Measurements from ENCODE around the gene LGALS7B.
"Not testable (repeated sequence)": the region's sequence is repeated elsewhere in the genome, so short reads cannot be mapped to it uniquely, and the experiment has no call there.

The LGALS7B gene
- total RNA-seq, result 0 to 0.06 (median 0) reads per million in 9 experiments

DNA sequence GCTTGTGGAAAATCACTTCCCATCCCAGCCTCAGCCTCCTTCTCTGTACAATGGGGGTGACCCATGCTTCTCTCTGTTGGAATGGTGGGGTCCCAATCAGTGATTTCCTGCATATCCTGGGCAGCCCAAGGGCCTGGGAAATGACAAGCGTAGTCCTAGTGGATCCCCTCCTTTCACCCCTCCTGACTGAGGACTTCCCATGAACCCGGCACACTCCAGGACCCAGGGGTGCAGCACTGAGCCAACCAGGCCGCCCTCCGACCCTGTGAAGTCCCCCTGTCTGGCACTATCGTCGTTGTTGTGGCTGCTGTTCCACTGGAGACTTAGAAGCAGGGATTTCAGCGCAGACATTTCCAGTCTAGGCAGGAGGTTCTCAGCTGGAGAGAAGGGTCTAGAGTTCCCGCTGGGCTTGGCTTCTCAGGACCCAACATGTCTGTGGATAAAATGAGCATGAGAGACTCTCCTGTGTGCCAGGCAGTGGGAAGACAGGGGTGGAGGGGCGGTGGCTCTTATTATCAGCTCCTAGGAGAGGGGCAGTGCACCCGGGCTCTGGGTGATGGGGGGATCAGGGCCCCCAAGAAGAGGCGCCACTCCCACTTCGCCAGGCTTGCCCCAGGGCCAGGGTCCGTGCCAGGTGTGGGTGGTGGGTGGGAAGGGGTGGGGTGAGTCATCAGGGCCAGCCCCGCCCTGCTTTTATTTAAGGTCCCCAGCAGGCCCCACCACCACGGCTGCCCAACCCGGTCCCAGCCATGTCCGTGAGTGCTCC, at the start of gene LGALS7B:
TSS of gene LGALS7B (plus strand) at position 723 of the 766 bp plus-strand sequence. CDS start at position 750, 27 bp downstream.
- no peak for ATAC-seq (replicated peaks)
- H3K27me3 Mint-ChIP-seq, result no peaks in the 10 kb centered on the region

DNA sequence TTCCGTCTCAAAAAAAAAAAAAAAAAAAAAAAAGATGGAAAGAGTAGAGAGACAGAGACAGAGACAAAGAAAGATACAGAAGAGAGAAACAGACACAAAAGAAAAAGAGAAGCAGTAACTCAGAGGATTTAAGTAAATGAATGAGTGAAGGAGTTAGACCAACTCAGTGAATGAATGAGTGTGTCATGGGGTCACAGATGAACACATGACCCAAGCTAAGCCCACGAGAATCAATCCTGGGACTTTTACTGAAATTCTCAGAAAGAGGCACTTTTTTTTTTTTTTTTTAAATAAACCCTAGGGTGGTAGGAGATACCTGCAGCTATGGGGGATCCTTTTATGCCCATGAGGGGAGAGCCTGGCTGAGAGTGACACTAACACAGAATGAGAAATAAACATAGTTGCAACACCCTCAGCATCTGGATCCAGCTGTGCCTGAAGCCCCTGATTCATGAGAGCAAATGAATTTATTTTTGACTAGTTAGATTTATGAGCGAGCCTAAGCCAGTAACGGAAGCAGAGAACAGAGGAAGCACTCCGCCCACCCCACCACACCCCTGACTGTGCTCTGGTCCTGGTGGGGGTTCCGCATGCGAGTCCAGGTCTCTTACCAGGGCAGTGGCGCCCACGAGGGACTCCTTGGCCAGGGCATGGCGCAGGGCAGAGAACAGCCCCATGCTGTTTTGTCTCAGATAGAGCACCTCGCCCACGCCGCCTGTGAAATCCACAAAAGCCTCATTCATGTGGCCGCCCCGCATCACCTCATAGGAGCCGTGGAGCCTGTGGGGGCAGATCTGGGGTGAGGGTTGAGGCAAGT, 49.4 kb upstream of the LGALS7B start:
- H3K4me3 Mint-ChIP-seq, result peak overlapping the region; percentile 55 to 58
- ATAC-seq (replicated peaks) (peak; percentile 31), DNase-seq (no peak)
- H3K4me1 Mint-ChIP-seq (ENCODE audit: low read depth in 2 of 2), result peaks cover 28 to 30% of the 10 kb centered on the region in 2 donors
- no peaks in the 10 kb centered on the region for H3K9me3 Mint-ChIP-seq
- H3K36me3 Mint-ChIP-seq (ENCODE audit: insufficient read depth), result peaks cover 19% of the 10 kb centered on the region
- H3K27ac Mint-ChIP-seq, result peak overlapping the region; percentile 35 to 44
- H3K27me3 Mint-ChIP-seq, result no peaks in the 10 kb centered on the region

More for the DNA sequence above, at the start of gene LGALS7B:
- Mint-ChIP-seq H3K36me3 (ENCODE audit: insufficient read depth) (no peaks in the 10 kb centered on the region), H3K4me3 (no peak within 1 kb of the TSS), H3K4me1 (ENCODE audit: low read depth in 2 of 2) (no peaks in the 10 kb centered on the region), H3K27ac (peak within 1 kb of the TSS in 1 of 2 donors; percentile 32), H3K9me3 (no peaks in the 10 kb centered on the region)
- no peak for DNase-seq

DNA sequence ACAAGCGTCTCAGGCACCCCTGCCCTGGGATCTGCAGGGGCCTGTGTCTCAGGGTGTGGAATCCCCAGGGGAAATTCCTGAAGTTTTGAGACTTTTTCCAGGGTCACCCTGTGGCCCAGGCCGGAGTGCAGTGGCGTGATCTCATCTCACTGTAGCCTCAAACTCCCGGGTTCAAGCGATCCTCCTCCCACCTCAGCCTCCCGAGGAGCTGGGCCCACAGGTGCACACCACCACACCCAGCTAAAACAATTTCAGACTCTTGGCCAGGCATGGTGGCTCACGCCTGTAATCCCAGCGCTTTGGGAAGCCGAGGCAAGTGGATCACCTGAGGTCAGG, 48.8 kb upstream of the LGALS7B start:
- no peaks in the 10 kb centered on the region for H3K9me3 Mint-ChIP-seq
- no peak overlapping the region for H3K4me3 Mint-ChIP-seq
- H3K4me1 Mint-ChIP-seq (ENCODE audit: low read depth in 2 of 2), result peaks cover 23 to 25% of the 10 kb centered on the region in 2 donors
- no peaks in the 10 kb centered on the region for H3K27me3 Mint-ChIP-seq
- no peak for ATAC-seq (replicated peaks)
- peaks cover 14% of the 10 kb centered on the region for H3K36me3 Mint-ChIP-seq (ENCODE audit: insufficient read depth)
- peak overlapping the region in 1 of 2 donors; percentile 72 for H3K27ac Mint-ChIP-seq
- no peak for DNase-seq

DNA sequence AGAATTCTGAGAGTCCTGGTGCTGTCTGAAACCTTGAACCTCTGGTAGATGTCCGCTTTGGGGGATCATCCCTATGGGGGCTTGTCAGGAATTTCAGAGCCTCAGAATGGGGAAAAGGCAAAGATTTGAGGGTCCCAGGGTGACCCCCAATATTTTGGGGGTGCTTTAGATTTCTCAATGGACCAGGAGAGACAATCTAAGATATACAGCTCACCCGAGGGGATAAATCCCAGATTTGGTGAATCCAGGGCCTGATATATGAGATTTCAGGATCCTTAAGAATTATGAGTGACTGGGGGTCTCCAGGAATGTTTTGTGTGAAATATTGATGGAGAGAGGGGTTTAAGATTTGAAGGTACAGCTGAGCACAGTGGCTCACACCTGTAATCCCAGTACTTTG, 48.1 kb upstream of the LGALS7B start:
- ATAC-seq (replicated peaks) (no peak), DNase-seq (no peak)
- Mint-ChIP-seq H3K4me3 (no peak overlapping the region), H3K36me3 (ENCODE audit: insufficient read depth) (peaks cover 11% of the 10 kb centered on the region), H3K4me1 (ENCODE audit: low read depth in 2 of 2) (peaks cover 23% of the 10 kb centered on the region in 2 donors), H3K27ac (peak overlapping the region in 1 of 2 donors; percentile 72), H3K9me3 (no peaks in the 10 kb centered on the region), H3K27me3 (no peaks in the 10 kb centered on the region)

DNA sequence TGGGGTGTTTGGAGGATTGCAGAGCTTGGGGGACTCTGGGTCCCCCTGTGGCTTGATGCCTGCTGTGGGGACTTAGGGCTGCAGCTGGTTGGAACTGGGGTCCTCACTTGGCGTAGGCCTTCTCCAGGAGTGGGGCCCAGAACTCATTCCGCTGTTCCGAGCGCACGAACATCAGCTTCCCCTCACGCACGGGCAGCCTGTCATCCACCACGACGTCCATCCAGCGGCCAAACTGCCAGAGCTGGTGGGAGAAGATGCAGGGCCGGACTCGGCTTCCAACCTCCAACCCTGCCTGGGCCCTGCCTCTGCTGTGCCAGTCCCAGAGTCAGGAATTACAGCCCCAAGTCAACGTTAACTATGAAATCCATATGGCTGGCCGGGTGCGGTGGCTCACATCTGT, 47.3 kb upstream of the LGALS7B start:
- Mint-ChIP-seq H3K36me3 (ENCODE audit: insufficient read depth) (peaks cover 6% of the 10 kb centered on the region), H3K4me1 (ENCODE audit: low read depth in 2 of 2) (peaks cover 20% of the 10 kb centered on the region in 2 donors), H3K27ac (peak overlapping the region; percentile 38 to 72), H3K4me3 (no peak overlapping the region), H3K9me3 (no peaks in the 10 kb centered on the region), H3K27me3 (no peaks in the 10 kb centered on the region)
- DNase-seq (no peak), ATAC-seq (replicated peaks) (no peak)

DNA sequence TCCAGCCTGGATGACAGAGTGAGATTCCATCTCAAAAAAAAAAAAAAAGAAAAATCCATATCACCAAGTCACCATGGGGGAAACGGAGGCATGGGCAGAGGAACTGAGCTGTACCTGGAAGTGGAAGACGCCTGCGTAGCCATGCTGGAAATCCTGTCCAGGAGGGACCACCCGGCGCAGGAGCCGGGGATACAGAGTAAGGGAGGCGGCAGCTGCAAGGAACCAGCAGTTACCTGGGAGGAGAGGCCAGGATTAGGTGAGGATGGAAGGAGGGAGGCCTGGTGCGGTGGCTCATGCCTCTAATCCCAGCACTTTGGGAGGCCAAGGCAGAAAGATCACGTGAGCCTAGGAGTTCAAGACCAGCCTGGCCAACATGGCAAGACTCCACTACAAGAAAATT, 46.7 kb upstream of the LGALS7B start:
- H3K27ac Mint-ChIP-seq, result peak overlapping the region in 1 of 2 donors; percentile 38
- H3K36me3 Mint-ChIP-seq (ENCODE audit: insufficient read depth), result peaks cover 5% of the 10 kb centered on the region
- H3K27me3 Mint-ChIP-seq, result no peaks in the 10 kb centered on the region
- no peaks in the 10 kb centered on the region for H3K9me3 Mint-ChIP-seq
- no peak overlapping the region for H3K4me3 Mint-ChIP-seq
- DNase-seq (no peak), ATAC-seq (replicated peaks) (no peak)
- peaks cover 19 to 20% of the 10 kb centered on the region in 2 donors for H3K4me1 Mint-ChIP-seq (ENCODE audit: low read depth in 2 of 2)

DNA sequence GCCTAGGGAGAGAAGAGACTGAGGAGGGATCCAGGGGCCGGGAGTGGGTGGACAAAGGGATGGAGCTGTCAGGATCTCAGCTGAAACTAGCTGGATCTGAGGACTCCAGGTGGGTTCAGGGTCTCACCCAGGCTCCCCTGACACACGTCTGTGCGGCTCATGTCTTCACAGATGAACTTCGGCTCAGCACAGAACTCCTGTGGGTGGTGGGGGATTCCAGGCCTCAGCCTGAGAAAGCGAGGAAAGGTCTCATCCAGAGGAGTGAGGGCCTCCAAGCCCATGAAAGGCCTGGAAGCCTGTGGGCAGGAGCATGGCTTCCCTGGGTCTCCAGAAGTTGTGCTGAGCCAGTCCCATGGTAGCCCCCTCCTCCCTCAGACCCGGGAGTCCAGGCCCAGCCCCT, 46.1 kb upstream of the LGALS7B start:
- H3K27ac Mint-ChIP-seq, result no peak overlapping the region
- peaks cover 5% of the 10 kb centered on the region for H3K36me3 Mint-ChIP-seq (ENCODE audit: insufficient read depth)

DNA sequence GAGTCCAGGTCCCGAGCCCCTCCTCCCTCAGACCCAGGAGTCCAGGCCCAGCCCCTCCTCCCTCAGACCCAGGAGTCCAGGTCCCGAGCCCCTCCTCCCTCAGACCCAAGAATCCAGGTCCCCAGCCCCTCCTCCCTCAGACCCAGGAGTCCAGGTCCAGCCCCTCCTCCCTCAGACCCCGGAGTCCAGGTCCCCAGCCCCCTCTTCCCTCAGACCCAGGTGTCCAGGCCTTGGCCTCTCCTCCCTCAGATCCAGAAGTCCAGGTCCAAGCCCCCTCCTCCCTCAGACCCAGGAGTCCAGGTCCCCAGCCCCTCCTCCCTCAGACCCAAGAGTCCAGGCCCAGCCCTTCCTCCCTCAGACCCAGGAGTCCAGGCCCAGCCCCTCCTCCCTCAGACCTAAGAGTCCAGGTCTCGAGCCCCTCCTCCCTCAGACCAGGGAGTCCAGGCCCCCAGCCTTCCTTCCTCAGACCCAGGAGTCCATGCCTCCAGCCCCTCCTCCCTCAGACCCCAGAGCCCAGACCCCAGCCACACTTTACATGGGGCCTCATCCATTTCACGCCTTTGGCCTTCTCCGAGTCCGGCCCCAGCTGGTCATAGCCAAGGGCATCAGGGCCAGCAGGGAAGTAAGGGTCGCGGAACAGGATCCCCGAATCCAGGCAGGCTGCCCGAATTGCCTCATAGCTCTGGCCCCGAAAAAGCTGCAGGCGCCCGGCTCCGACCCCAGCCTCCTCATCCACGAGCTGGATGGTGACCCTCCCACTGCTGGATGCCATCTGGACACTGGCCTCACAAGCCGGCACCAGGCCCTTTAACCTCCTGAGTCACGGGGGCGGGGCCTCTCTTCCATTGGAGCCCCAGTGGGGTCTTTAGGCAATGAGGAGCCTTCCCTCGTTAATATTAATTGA, 45.4 kb upstream of the LGALS7B start:
- peak overlapping the region in 1 of 2 donors; percentile 42 for H3K27ac Mint-ChIP-seq
- no peaks in the 10 kb centered on the region for H3K9me3 Mint-ChIP-seq
- H3K4me1 Mint-ChIP-seq (ENCODE audit: low read depth in 2 of 2), result peaks cover 10 to 13% of the 10 kb centered on the region in 2 donors
- ATAC-seq (replicated peaks) (no peak), DNase-seq (no peak)
- H3K27me3 Mint-ChIP-seq, result no peaks in the 10 kb centered on the region
- H3K36me3 Mint-ChIP-seq (ENCODE audit: insufficient read depth), result peaks cover 5% of the 10 kb centered on the region
- no peak overlapping the region for H3K4me3 Mint-ChIP-seq

More for the DNA sequence above, 46.1 kb upstream of the LGALS7B start:
- ATAC-seq (replicated peaks) (no peak), DNase-seq (no peak)
- H3K27me3 Mint-ChIP-seq, result no peaks in the 10 kb centered on the region
- peaks cover 15 to 17% of the 10 kb centered on the region in 2 donors for H3K4me1 Mint-ChIP-seq (ENCODE audit: low read depth in 2 of 2)
- no peak overlapping the region for H3K4me3 Mint-ChIP-seq
- no peaks in the 10 kb centered on the region for H3K9me3 Mint-ChIP-seq

DNA sequence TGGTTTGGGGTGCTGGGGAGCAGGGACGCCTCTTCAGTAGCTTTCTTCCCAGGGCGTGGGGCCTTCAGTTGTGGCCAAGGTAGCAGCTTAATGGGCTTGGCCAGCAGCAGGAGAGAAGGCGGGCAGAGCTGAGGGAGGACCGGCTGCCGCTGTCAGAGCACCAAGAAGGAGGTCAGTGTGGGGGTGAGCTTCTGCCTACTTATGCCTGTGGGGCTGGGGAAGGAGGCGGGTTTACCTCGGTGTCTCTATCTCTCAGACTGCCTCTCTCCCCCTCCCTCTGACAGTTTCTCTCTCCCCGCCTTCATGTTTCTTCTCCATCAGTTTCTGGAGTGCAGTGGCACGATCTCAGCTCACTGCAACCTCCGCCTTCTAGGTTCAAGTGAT, 44.7 kb upstream of the LGALS7B start, which contains the start of gene CAPN12:
TSS of gene CAPN12 (minus strand) at position 177 of the 384 bp plus-strand sequence. CDS start 309 bp downstream, outside the sequence.
- H3K27me3 Mint-ChIP-seq, result no peaks in the 10 kb centered on the region

DNA sequence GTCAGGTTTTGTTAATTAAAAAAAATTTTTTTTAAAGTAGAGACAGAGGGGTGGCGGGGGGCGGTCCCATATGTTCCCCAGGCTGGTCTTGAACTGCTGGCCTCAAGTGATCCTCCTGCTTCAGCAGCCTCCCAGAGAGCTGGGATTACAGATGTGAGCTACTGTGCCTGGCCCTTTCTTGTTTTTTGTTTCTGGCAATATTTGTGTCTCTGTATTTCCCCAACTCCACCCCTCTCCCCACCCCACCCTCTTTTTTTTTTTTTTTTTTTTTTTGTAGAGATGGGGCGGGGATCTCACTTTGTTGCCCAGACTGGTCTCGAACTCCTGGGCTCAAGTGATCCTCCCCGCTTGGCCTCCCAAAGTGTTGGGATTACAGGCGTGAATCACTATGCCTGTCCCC, 44.1 kb upstream of the LGALS7B start:
- Mint-ChIP-seq H3K4me1 (ENCODE audit: low read depth in 2 of 2) (peaks cover 1 to 2% of the 10 kb centered on the region in 2 donors), H3K36me3 (ENCODE audit: insufficient read depth) (peaks cover 5% of the 10 kb centered on the region), H3K27ac (peak overlapping the region in 1 of 2 donors; percentile 42), H3K27me3 (no peaks in the 10 kb centered on the region), H3K4me3 (no peak overlapping the region), H3K9me3 (no peaks in the 10 kb centered on the region)
- ATAC-seq (replicated peaks) (no peak), DNase-seq (no peak)

More for the DNA sequence above, 44.7 kb upstream of the LGALS7B start, which contains the start of gene CAPN12:
- no peak for ATAC-seq (replicated peaks)
- peaks cover 5% of the 10 kb centered on the region for H3K36me3 Mint-ChIP-seq (ENCODE audit: insufficient read depth)
- no peak for DNase-seq
- H3K27ac Mint-ChIP-seq, result peak within 1 kb of the TSS in 1 of 2 donors; percentile 42
- no peaks in the 10 kb centered on the region for H3K9me3 Mint-ChIP-seq
- H3K4me3 Mint-ChIP-seq, result no peak within 1 kb of the TSS
- peaks cover 6 to 7% of the 10 kb centered on the region in 2 donors for H3K4me1 Mint-ChIP-seq (ENCODE audit: low read depth in 2 of 2)

DNA sequence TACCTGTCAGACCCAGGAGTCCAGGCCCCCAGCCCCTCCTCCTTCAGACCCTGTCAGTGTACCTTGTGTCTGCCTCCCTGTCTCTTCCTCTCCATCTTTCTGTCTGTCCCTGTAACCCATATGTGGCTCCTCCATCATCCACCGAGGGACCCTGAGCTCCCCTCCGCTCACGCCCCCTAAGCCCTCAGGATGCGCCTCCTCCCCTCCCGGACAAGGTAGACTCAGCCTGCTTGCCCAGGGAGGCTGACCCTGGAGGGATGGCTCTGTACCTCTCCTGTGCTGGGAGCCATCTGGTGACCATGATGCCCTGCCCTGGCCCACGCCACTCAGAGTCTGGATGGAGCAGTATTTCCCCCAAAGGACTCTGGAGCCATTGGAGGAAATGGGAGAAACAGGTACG, 43.7 kb upstream of the LGALS7B start:
- peak overlapping the region in 1 of 2 donors; percentile 42 for H3K27ac Mint-ChIP-seq
- peaks cover 0 to 1% of the 10 kb centered on the region in 2 donors for H3K4me1 Mint-ChIP-seq (ENCODE audit: low read depth in 2 of 2)
- ATAC-seq (replicated peaks), result no peak
- H3K4me3 Mint-ChIP-seq, result no peak overlapping the region
- no peak for DNase-seq
- no peaks in the 10 kb centered on the region for H3K27me3 Mint-ChIP-seq
- H3K9me3 Mint-ChIP-seq, result no peaks in the 10 kb centered on the region
- peaks cover 5% of the 10 kb centered on the region for H3K36me3 Mint-ChIP-seq (ENCODE audit: insufficient read depth)

DNA sequence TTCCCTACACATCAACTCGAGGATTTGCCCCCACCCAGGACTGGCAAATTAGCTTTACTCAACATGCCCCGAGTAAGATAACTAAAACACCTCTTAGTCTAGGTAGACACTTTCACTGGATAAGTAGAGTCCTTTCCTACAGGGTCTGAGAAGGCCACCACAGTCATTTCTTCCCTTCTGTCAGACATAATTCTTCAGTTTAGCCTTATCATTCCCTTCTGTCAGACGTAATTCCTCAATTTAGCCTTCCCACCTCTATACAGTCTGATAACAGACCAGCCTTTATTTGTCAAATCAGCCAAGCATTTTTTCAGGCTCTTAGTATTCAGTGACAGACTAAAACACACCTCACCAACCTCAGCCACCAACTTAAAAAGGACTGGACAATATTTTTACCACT, 35.2 kb upstream of the LGALS7B start:
- not testable (repeated sequence) for H3K27me3 Mint-ChIP-seq; H3K4me3 Mint-ChIP-seq; H3K36me3 Mint-ChIP-seq (ENCODE audit: insufficient read depth); ATAC-seq (replicated peaks); DNase-seq; H3K4me1 Mint-ChIP-seq (ENCODE audit: low read depth in 2 of 2); H3K9me3 Mint-ChIP-seq; H3K27ac Mint-ChIP-seq

DNA sequence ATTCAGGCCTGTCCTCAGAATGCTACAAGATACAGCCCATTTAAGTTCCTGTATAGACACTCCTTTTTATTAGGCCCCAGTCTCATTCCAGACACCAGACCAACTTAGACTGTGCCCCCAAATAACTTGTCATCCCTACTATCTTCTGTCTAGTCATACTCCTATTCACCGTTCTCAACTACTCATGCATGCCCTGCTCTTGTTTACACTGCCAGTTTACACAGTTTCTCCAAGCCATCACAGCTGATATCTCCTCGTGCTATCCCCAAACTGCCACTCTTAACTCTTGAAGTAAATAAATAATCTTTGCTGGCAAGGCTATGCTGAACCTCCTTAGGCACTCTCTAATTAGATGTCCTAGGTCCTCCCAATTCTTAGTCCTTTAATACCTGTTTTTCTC, 34.8 kb upstream of the LGALS7B start:
- H3K36me3 Mint-ChIP-seq (ENCODE audit: insufficient read depth); H3K27me3 Mint-ChIP-seq; ATAC-seq (replicated peaks); H3K4me1 Mint-ChIP-seq (ENCODE audit: low read depth in 2 of 2); H3K9me3 Mint-ChIP-seq; H3K27ac Mint-ChIP-seq; H3K4me3 Mint-ChIP-seq; DNase-seq: not testable (repeated sequence)

Measured in effector memory CD8-positive, alpha-beta T cell (primary cell).